LNCaP clone FGC (cell line): ENCODE results near the gene SHANK1.

Experiments used
- DNase-seq: peaks from one replicate; pipeline ENCODE4 v3.0.0-alpha.2; 2011; ENCODE audit warnings: low read depth
- H3K4me3 ChIP-seq: 2 replicates; pipeline ENCODE4 v1.5.1; 2011; ENCODE audit warnings: mild to moderate bottlenecking, low read depth, low read length, control low read depth
- TF ChIP-seq, protein P1 (sequence below): IDR thresholded peaks from 2 replicates; pipeline ENCODE4 v1.5.1; 2012; ENCODE audit warnings: mild to moderate bottlenecking; ENCODE audit not compliant: control insufficient read depth, insufficient read depth; ENCODE audit errors: extremely low read depth

The SHANK1 gene

GRCh38 chr19:50739914-50740426, 20.4 kb upstream of the SHANK1 start:
- TF ChIP-seq, protein P1, sequence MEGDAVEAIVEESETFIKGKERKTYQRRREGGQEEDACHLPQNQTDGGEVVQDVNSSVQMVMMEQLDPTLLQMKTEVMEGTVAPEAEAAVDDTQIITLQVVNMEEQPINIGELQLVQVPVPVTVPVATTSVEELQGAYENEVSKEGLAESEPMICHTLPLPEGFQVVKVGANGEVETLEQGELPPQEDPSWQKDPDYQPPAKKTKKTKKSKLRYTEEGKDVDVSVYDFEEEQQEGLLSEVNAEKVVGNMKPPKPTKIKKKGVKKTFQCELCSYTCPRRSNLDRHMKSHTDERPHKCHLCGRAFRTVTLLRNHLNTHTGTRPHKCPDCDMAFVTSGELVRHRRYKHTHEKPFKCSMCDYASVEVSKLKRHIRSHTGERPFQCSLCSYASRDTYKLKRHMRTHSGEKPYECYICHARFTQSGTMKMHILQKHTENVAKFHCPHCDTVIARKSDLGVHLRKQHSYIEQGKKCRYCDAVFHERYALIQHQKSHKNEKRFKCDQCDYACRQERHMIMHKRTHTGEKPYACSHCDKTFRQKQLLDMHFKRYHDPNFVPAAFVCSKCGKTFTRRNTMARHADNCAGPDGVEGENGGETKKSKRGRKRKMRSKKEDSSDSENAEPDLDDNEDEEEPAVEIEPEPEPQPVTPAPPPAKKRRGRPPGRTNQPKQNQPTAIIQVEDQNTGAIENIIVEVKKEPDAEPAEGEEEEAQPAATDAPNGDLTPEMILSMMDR: no peak
- H3K4me3 ChIP-seq: no peak overlapping the region
- no peak for DNase-seq

DNA sequence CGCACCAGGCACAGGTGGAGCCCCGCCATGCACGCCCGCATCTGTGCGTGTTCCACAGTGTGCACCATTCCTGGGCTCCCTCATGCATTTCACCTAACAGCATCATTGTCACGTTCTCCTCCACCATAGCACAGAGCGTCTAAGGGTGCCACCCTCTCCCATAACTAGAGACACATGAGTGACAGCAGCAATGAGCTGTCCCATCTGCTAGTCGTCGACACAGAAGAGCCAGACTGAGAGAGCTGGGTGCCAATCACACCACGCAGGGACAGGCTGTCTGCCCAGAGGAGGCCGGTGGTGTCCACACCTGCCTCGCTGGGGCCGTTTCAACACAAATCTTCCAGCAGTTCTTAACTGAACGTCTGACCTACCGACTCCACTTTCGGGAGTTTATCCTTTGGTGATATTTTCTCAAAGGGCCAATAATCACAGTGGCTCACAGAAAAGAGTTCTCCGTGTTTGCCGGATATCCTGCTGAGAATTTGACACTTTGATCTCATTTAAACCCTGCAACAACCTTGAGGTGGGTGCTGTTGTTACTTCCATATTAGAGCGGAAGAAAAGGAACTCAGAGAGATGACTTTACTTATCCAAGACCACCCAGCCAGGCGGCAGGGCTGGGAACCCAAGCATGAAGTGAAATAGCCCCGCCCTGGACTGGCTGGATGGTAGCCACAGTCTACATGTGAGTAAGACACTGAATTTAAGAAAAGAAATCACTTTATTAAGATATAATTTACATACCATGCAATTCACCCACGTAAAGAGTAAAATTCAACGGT, 19.7 kb upstream of the SHANK1 start:
- H3K4me3 ChIP-seq: no peak overlapping the region
- no peak for DNase-seq
- TF ChIP-seq, protein P1: no peak

GRCh38 chr19:50736338-50736737, 16.7 kb upstream of the SHANK1 start:
- TF ChIP-seq, protein P1: no peak
- no peak for DNase-seq
- no peak overlapping the region for H3K4me3 ChIP-seq

DNA sequence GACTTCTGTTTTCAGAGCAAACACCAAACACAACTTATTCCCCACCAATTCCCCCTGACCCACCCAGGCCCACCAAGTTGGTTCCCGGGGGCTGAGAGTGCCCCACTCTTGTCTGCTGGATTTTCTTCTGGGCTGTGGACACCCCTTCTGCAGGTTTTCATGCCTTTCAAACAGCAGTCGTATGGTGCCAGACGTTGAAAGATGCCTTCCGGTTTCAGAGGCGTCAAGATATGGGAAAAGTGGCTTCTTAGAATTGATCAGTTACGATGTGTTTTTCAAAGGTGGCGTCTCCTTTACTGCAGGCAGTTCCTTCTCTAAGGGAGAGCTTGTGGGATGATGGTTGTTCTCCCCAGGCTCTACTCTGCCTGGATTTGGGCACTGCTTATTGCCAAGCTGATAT, 16.3 kb upstream of the SHANK1 start:
- DNase-seq: no peak
- H3K4me3 ChIP-seq: no peak overlapping the region
- TF ChIP-seq, protein P1: no peak

DNA sequence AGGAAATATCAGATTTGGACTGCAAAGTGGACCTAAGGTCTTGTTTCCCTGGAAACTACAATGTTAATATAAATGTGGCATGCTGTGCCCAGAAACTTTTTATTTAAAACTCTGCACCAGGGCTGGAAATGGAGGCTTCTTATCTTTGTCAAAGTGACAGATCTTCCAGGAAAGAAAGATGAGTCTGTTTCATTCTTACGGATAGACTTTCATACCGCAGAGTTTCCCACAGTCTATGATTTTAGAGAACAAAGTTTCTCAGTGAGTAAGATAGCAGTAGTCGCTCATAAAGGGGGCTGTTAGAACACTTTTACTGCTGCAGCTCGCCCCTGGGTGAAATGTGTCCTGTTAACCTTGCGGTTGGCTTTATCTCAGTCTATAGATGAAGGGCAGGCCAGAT, 10.3 kb upstream of the SHANK1 start:
- no peak overlapping the region for H3K4me3 ChIP-seq
- no peak for DNase-seq
- TF ChIP-seq, protein P1: no peak

DNA sequence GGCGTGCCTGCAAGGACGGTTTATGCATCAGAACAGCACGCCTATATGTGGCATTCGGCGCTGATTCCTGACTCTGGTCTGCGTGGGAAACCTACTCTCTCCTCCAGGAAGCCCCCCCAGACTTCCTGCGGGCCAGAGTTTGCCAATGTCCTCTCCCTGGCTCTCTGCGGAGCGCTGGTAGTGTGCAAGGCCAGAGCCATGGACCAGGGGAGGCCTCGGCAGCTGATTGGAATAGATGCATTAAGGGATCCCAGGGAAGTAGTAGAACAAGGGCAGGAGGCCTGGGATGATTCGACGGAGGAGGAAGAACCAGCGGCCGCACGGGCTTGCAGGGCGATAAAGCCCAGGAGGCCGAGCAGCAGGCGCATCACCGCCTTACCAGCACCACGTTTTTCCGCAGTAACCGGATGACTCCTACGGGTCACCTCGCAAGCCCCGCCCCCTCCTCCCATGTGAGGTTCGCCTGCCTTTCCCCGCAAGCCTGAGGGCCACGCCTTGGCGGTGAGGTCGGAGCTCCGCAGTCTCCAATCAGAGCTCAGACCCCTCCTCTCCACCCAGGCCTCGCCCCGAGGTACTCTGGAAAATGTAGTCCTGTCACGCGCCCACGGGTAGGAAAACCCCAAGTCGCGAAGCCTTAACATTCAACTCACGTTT, 8.6 kb upstream of the SHANK1 start:
- TF ChIP-seq, protein P1: no peak
- DNase-seq: no peak
- no peak overlapping the region for H3K4me3 ChIP-seq
